Smooth muscle cell (in vitro differentiated cells): ENCODE results near the gene STMN3. TPM values are rescaled to one million over a fixed set of nuclear protein-coding genes. Genes with fewer than 3 reads are reported as not detected.
"Not testable (repeated sequence)": the region's sequence is repeated elsewhere in the genome, so short reads cannot be mapped to it uniquely, and the experiment has no call there.

Source experiments
- DNase-seq: peaks from one replicate; lab custom pipeline; 2025; ENCODE audit not compliant: unreplicated experiment; lab: John Stamatoyannopoulos, UW
- H2AFZ ChIP-seq: fragments of 200-600 bp; sonication (generic); 2 replicates; pipeline ENCODE4 v1.6.0; 2016; ENCODE audit warnings: antibody characterized with exemption, low read depth, mild to moderate bottlenecking
- H3F3A ChIP-seq: fragments of 200-600 bp; sonication (generic); 2 replicates; pipeline ENCODE4 v1.6.0; 2017; ENCODE audit warnings: antibody characterized with exemption, low read depth
- H3K27ac ChIP-seq: fragments of 200-600 bp; sonication (generic); 2 replicates; pipeline ENCODE4 v1.5.1; 2016; ENCODE audit warnings: low read depth, mild to moderate bottlenecking
- H3K27me3 ChIP-seq: fragments of 200-600 bp; sonication (generic); 2 replicates; pipeline ENCODE4 v1.6.1; 2016; ENCODE audit warnings: low read depth, mild to moderate bottlenecking
- H3K36me3 ChIP-seq: fragments of 200-600 bp; sonication (generic); 2 replicates; pipeline ENCODE4 v1.5.1; 2016; ENCODE audit warnings: low read depth
- H3K4me1 ChIP-seq: fragments of 200-600 bp; sonication (generic); 2 replicates; pipeline ENCODE4 v1.5.1; 2016; ENCODE audit warnings: low read depth
- H3K4me2 ChIP-seq: fragments of 200-600 bp; sonication (generic); 2 replicates; pipeline ENCODE4 v1.6.0; 2016; ENCODE audit warnings: mild to moderate bottlenecking
- H3K4me3 ChIP-seq: fragments of 200-600 bp; sonication (generic); 2 replicates; pipeline ENCODE4 v1.5.1; 2016; ENCODE audit warnings: mild to moderate bottlenecking
- H3K79me2 ChIP-seq: fragments of 200-600 bp; sonication (generic); 2 replicates; pipeline ENCODE4 v1.6.0; 2016; ENCODE audit warnings: low read depth, mild to moderate bottlenecking
- H3K9ac ChIP-seq: fragments of 200-600 bp; sonication (generic); 2 replicates; pipeline ENCODE4 v1.6.0; 2016; ENCODE audit warnings: low read depth
- H3K9me3 ChIP-seq: fragments of 200-600 bp; sonication (generic); replicated peaks from 2 replicates; pipeline ENCODE4 v1.5.1; 2016; ENCODE audit warnings: low read depth
- H4K20me1 ChIP-seq: fragments of 200-600 bp; sonication (generic); 2 replicates; pipeline ENCODE4 v1.6.0; 2016; ENCODE audit warnings: low read depth
- WGBS: methylation state at CpG from one replicate; pipeline ENCODE4 v1.1.7; 2016; ENCODE audit warnings: low lambda C conversion rate; 5-methylcytosine and 5-hydroxymethylcytosine counted together
- polyA plus RNA-seq: library from polyadenylated mRNA; unstranded; fragments of >200 nt; fragmentation: Nextera tagmentation; extraction: Ambion mirVana; gene quantifications from 2 replicates; pipeline ENCODE4 v1.2.1, GENCODE V29; 2016
- total RNA-seq: library from RNA; depleted of rRNA; stranded (reverse); fragments of >200 nt; gene quantifications from 2 replicates; pipeline ENCODE4 v1.2.3, GENCODE V29; 2014
- TF ChIP-seq, protein P1 (sequence below): fragments of 200-600 bp; sonication (generic); IDR thresholded peaks from 2 replicates; pipeline ENCODE4 v1.5.1; 2017; ENCODE audit warnings: borderline replicate concordance, mild to moderate bottlenecking, antibody characterized with exemption; ENCODE audit not compliant: insufficient read depth, poor library complexity, severe bottlenecking

STMN3 gene
- total and polyA plus RNA-seq, 2 experiments from 2014 or later: 4.8 to 10.8 TPM

DNA sequence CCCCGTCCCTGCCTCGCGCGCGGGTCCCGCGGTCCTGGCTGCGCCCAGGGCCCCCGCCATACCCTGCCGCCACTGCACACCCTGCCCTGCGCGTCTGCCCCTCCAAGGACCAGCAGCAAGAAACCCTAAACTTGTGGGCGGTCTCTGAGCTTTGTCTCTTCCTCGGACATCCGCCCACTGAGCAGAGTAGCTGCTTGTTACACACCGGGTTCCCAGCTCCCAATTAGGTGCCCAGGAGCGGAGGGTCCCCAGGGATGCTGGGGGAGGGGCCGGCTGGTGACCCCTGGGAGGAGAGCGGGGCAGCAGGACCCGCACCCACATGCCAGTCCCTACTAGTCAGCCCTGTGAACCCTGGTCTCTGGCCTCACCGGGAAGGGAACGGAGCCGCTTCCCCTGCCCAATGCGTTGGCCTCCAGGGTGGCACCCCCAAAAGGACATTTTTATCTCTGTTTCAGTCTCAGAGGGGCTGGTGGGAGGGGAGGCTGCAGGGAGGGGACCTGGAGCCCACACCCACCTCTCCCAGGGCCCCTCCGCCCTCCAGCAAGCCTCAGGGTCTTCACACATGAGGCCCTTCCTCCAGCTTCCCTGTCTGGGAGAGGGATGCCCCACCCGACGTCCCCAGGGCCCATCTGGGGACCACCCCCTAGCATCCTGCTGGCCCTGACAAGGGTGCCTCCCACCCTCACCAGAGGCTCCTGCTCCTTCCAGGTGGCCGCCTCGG, 10.5 kb downstream of the STMN3 start:
- H3K4me3 ChIP-seq: peak overlapping the region; percentile 58
- H3K79me2 ChIP-seq: no peaks in the 10 kb centered on the region
- no peaks in the 10 kb centered on the region for H3K36me3 ChIP-seq
- H3K9ac ChIP-seq: no peak overlapping the region
- H3F3A ChIP-seq: no peaks in the 10 kb centered on the region
- no peaks in the 10 kb centered on the region for H3K4me1 ChIP-seq
- no peaks in the 10 kb centered on the region for H3K27me3 ChIP-seq
- DNase-seq: no peak
- no peak overlapping the region for H2AFZ ChIP-seq
- H3K9me3 ChIP-seq: no peaks in the 10 kb centered on the region
- WGBS: 27% methylated on average over 25 of the region's 29 CpGs
- H4K20me1 ChIP-seq: no peaks in the 10 kb centered on the region
- H3K4me2 ChIP-seq: peak overlapping the region; percentile 91
- TF ChIP-seq, protein P1, sequence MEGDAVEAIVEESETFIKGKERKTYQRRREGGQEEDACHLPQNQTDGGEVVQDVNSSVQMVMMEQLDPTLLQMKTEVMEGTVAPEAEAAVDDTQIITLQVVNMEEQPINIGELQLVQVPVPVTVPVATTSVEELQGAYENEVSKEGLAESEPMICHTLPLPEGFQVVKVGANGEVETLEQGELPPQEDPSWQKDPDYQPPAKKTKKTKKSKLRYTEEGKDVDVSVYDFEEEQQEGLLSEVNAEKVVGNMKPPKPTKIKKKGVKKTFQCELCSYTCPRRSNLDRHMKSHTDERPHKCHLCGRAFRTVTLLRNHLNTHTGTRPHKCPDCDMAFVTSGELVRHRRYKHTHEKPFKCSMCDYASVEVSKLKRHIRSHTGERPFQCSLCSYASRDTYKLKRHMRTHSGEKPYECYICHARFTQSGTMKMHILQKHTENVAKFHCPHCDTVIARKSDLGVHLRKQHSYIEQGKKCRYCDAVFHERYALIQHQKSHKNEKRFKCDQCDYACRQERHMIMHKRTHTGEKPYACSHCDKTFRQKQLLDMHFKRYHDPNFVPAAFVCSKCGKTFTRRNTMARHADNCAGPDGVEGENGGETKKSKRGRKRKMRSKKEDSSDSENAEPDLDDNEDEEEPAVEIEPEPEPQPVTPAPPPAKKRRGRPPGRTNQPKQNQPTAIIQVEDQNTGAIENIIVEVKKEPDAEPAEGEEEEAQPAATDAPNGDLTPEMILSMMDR: no peak
- H3K27ac ChIP-seq: no peak overlapping the region

DNA sequence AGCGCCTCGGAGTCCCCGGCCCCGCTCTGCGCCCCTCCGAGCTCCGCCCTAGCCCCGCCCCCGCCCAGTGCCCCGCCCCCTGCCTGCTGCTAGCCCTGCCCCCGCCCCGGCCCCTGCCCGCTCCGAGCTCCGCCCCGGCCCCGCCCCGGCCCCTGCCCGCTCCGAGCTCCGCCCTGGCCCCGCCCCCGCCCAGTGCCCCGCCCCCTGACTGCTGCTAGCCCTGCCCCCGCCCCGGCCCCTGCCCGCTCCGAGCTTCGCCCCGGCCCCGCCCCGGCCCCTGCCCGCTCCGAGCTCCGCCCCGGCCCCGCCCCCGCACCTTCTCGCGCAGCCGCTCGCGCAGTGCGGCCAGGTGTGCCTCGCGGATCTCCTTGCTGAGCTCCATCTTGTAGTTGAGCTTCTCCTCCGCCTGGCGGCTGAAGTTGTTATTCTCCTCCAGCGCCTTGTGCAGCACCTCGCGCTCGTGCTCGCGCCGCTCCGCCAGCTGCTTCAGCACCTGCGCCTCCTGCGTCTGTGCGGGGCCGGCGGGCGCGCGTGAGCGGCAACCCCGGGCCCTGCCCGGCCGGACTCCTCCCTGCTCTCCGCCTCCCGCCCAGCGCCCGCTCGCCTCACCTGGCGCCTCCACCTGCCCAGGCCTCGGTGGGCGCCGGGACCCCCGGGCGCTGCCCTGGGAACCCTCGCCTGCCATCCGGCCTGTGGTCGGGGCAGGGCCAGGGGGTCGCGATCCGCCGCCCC, 11.3 kb downstream of the STMN3 start:
- Histone ChIP-seq H3K36me3 (no peaks in the 10 kb centered on the region), H3K4me2 (peak overlapping the region; percentile 91), H3F3A (no peaks in the 10 kb centered on the region), H4K20me1 (no peaks in the 10 kb centered on the region), H3K79me2 (no peaks in the 10 kb centered on the region), H3K4me1 (peaks cover 4% of the 10 kb centered on the region), H3K27me3 (no peaks in the 10 kb centered on the region), H3K9me3 (no peaks in the 10 kb centered on the region), H3K9ac (no peak overlapping the region), H3K4me3 (peak overlapping the region; percentile 58), H3K27ac (no peak overlapping the region), H2AFZ (no peak overlapping the region)
- WGBS: under 1% methylated on average over 35 of the region's 86 CpGs
- peak; percentile 96 for DNase-seq
- TF ChIP-seq, protein P1: peak; percentile 35

DNA sequence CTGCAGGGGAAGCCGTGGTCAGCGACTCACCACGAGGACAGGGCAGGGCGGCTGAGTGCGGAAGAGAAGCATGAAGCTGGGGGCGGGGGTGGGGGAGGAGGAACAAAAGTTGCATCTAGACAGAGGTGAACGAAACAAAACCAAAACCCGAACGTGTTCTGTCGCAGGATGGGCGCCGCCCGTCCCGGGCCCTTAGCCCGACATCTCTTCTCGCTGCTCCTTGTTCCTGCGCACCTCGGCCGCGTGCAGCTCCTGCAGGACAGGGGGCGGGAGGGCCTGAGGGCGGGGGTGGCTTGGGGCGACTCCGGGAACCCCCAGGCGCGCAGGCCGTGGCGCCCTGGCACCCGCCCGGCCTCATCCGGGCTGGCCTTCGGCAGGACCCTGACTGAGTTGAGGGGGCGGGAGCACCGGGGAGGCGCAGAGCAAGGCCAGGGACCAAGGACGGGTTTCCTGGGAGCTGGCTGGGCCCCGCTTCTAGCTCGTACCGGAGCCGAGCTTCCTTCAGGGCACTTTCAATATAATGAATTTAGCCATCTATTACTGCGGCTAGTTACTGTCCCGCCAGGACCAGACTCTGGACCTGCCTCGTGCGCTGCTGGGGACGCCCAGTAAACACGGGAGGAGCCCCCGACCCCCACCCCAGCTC, 12.0 kb downstream of the STMN3 start:
- peaks cover 4% of the 10 kb centered on the region for H3K4me1 ChIP-seq
- no peaks in the 10 kb centered on the region for H3F3A ChIP-seq
- no peak for DNase-seq
- no peaks in the 10 kb centered on the region for H4K20me1 ChIP-seq
- no peak overlapping the region for H3K27ac ChIP-seq
- H3K27me3 ChIP-seq: no peaks in the 10 kb centered on the region
- H3K4me2 ChIP-seq: peak overlapping the region; percentile 85
- no peaks in the 10 kb centered on the region for H3K36me3 ChIP-seq
- H3K9me3 ChIP-seq: no peaks in the 10 kb centered on the region
- no peak overlapping the region for H3K9ac ChIP-seq
- TF ChIP-seq, protein P1: no peak
- H2AFZ ChIP-seq: peak overlapping the region; percentile 80
- H3K4me3 ChIP-seq: peak overlapping the region; percentile 51
- WGBS: 39% methylated on average over 37 of the region's 47 CpGs
- no peaks in the 10 kb centered on the region for H3K79me2 ChIP-seq

DNA sequence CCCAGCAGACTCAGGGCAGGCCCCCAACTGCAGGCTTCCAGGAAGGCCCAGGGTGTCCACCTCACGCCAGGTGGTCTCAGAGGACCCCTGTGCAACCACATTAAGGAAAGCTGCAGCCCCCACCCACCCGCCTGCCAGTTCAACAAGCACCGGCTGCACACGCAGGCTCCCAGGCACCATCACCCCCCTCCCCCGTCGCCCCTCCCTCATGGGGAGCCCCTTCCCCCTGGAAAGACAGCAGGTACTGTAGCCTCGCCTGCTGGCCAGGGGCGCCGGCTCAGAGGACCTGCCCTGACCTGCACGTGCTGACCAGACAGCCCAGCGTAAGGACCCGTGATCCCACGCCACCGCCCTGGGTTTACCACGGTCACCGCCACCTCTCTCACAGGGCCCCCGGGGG, 12.5 kb downstream of the STMN3 start:
- not testable (repeated sequence) for H2AFZ ChIP-seq, H3K4me3 ChIP-seq, H4K20me1 ChIP-seq, H3K9me3 ChIP-seq, H3F3A ChIP-seq, H3K27ac ChIP-seq, H3K9ac ChIP-seq, H3K4me2 ChIP-seq, H3K36me3 ChIP-seq, H3K79me2 ChIP-seq, H3K4me1 ChIP-seq, H3K27me3 ChIP-seq, DNase-seq
- 88% methylated on average over 4 of the region's 17 CpGs for WGBS
